GM19397 (cell line): ENCODE measurements around the gene GGT1.
A peak's percentile ranks its signal among the peaks of the same experiment; 100 is the strongest.
"Not testable (repeated sequence)": the region's sequence is repeated elsewhere in the genome, so short reads cannot be mapped to it uniquely, and the experiment has no call there.

Experiments
- ATAC-seq: cut with Tn5 transposase; IDR thresholded peaks from one replicate; pipeline ENCODE4 v1.9.1; 2021; ENCODE audit warnings: mild to moderate bottlenecking, moderate library complexity; ENCODE audit not compliant: unreplicated experiment

Gene GGT1

DNA sequence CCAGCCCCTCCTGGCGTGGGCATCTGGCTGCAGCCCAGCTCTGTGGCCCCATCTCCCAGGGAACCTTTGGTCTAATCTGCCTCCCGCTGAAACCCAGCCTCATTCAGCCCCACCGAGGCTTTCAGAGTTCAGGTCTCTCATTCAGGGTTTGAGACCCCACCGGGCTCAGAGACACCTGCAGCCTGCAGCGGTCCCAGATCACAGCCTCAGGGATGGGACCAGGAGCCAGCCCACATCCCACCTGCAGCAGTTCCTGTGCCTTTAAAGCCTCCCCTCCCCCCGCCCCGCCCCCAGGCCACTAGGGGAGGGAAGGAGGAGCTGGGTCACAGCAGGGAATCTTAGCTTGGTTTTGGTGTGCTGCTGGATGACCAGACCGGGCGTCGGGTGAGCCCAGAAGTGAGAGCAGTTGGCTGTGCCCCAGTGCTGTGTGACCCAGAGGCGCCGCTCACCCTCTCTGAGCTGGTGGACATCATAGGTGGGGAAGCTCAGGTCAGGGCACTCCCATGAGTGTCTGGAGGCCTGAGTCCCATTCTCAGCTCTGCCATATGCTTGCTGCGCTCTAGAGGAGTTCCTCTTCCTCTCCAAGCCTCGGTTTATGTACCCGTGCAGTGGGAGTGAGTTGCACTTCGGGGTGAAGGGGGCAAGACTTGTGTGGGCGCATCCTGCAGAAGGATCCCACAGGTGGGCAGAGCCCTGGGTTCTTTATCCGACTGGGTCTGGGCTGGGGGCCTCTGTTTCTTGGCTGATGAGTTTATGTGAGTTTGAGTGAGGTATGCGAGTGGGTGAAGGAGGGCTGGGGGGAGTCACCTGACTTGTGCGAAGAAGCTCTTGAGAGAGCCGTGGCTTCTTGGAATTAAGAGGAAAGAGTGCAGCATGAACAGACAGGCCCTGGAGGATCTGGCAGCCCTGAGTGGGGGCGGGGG is at the start of gene GGT1:
Gene GGT1 (plus strand): TSS at position 347 of the 923 bp plus-strand sequence. CDS start 7,889 bp downstream, outside the sequence.
- ATAC-seq, result not testable (repeated sequence)

DNA sequence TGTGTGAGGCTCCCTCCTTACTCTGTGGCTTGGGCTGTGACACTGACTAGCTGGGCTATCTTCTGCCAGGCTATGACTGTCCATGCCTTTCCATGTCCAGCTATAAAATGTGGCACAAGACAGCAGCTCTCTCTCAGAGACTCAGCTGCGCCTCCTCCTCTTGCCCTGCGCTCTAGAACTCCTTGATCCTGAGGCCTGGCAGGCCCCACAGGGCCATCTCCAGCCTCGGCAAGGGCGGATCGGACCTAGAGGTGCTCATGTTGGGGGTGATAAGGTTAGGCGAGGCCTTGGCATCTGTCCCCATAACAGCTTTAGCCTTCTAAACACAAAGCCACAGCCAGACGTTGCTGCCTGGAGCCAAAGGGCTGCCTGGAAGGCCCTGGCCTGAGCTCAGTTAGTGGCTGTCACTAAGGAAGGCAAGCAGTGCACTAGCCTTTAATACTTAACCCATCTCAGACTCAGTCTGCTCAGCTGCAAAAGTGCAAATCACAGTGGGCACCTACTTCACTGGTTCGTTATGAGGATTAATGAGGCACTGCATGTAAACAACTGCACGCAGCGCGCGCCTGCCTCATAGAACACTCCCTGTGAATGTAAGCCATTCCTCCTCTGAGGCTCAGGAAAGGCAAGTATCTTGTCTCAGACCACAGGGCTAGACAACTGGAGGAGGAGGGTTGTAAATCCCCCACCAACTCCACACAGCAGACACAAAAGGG is 49.2 kb upstream of the GGT1 start:
- ATAC-seq, result no peak

DNA sequence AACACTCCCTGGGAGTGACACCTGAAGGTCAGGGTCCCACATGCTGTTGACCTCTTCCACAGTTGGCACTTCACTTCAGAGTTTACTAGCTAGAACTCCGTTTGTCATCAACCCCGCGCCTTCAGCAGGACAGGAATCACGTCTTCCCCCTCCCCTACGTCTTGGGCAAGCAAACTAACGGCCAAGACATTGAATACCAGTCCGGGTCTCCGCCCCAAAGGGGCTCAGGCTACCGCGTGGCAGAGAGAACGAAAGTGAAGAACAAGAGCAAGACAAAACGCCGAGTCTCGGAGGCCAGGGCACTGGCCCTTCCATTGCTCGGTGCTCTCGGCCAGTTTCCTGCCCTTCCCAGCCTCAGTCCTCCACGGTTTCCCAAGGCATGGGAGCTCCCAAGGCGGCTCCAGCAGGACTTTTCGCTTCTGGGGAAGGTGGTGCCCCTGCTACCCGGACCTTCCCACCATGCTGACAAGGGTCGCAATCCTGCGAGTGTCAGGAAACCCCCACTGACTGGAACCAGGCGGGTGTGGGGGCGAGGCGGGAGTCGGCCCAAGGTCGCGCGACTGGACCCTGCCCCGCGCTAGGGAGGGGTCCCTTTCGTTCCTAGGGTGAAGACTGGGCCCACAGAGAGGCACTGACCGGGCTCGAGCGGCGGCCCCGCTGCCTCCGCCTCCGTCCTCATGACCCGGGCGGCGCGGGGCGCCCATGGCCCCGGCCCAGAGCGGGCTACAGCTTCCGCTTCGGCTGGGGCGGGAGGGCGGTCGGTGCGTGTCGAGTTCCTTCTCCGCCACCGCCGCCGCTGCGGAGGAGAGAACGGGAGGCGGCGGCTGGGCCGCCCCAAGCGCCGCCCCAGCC is 48.5 kb upstream of the GGT1 start, which contains the start of gene GUCD1:
Gene GUCD1 (minus strand): TSS at position 826 of the 852 bp plus-strand sequence. CDS start 147 bp downstream, at position 679.
- ATAC-seq, result no peak

DNA sequence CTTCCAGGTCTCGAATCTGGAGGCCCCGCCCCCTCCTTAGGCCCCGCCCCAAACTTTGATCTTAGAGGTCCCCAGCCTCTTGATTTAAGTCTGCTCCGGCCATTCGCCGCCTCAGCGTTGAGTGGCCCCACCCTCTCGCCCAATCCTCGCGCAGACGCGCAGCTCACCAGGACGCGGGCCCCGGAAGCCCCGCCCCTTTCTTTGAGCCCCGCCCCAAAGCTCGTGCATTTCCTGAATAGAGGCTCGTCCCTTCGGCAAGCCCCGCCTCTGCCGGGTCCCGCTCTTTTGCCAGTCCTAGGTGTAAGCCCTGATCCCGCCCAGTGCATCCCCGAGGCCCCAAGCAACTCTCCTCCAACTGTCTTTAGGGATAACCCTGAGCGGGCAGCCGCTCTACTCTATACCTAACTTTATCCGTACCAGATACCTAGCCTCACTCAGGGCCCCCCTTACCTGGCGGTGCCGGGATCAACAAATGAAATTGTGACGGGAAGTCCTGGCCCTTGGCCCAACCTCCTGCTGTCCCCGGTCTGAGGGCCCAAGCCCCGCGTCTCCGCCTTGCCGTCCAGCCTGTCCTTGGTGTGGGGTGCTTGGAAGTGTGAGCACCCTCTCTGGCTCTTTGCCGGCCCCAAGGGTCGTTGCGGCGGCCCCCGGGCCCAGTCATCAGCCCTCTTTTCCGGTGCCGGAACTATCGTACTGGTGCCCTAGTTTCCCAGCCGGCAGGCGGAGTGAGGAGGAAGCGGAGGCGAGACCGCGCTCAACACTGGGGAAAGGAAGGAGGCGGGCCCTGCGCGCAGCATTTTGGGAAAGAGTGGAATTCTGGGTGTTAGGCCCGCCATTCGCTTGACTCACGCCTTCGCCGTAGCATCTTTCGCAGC is 47.6 kb upstream of the GGT1 start, which contains the start of gene SNRPD3:
Gene SNRPD3 (plus strand): TSS at position 835 of the 875 bp plus-strand sequence. CDS start 1,676 bp downstream, outside the sequence.
- peak; percentile 69 for ATAC-seq

GRCh38 chr22:24559471-24559870 is 43.5 kb upstream of the GGT1 start:
- ATAC-seq, result no peak

DNA sequence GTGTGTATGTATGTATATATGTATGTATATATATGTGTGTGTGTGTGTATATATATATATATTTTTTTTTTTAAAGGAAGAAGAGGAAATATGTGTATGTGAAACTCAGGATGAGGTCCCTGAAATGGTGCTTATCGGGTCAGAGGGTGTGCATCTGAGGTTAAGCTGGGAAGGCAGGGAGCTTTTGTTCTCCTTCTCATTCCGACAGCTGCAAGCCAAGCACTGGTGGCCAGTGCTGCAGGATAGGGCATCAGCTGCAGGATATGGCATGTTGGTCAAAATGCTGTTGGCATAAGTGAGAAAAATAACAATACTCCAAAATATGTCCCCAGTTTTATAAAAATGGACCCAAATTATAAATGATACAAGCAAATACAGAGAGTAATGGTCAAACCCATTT is 39.7 kb upstream of the GGT1 start:
- no peak for ATAC-seq

GRCh38 chr22:24564376-24565058 is 38.5 kb upstream of the GGT1 start:
- ATAC-seq, result no peak

DNA sequence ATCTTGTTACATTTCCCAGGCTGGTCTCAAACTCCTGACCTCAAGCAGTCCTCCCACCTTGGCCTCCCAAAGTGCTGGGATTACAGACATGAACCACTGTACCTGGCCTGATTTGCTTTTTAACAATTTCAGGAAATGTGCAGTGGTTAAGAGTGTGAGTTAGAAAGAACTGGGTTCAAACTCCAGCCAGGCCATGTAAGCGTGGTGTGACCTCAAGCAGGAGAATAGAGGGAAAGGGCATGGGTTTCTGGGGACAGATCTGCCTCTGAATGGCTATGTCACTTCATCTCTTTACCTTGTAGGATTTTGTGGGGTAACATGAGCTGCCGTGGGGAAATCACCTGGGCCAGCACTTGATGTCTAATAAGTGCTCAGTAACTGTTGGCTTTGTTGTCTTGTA is 37.9 kb upstream of the GGT1 start:
- ATAC-seq, result no peak

DNA sequence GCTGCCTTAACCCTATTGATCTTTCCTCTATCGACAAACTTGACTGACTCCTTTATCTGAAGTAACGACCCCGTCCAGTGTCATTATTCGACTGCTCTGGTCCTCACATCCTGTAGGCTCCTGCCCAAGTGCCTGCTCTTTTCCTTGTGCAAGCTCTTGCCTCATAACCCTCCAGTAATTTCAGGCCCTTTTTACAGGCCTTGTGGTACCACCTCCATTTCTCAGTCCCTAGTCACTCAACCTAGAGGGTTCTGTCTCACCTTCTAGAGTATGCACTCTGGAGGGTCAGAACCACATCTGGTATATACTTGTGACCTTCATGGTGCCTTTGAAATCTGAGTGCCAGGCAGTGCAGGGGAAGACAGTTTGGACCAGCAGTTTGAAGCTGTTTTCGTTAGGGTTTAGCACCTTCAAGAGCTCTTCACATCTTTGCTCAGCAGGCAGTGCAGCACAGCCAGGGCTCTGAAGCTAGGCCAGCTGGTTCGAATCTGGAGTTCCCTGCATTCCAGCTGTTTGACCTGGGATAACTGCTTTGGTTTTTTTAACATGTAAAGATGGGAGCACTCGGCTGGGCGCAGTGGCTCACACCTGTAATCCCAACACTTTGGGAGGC is 36.0 kb upstream of the GGT1 start:
- ATAC-seq, result no peak

GRCh38 chr22:24567668-24568067 is 35.3 kb upstream of the GGT1 start:
- no peak for ATAC-seq

DNA sequence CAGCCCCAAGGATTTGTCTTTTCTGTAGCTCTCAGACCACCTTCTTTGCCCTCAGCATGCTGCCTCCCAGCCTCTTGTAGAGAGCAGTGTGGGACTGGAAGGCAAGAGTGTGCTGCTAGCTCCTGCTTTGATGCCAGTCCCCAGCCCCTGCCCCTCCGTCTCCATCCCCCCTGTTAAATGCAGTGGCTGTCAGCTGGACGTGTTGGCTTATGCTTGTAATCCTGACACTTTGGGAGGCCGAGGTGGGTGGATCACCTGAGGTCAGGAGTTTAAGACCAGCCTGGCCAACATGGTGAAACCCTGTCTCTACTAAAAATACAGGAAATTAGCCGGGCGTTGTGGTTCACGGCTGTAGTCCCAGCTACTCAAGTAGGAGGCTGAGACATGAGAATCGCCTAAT is 31.7 kb upstream of the GGT1 start:
- ATAC-seq, result no peak

- no peak for ATAC-seq
Measured at GRCh38 chr22:24576778-24577177, 26.2 kb upstream of the GGT1 start.

DNA sequence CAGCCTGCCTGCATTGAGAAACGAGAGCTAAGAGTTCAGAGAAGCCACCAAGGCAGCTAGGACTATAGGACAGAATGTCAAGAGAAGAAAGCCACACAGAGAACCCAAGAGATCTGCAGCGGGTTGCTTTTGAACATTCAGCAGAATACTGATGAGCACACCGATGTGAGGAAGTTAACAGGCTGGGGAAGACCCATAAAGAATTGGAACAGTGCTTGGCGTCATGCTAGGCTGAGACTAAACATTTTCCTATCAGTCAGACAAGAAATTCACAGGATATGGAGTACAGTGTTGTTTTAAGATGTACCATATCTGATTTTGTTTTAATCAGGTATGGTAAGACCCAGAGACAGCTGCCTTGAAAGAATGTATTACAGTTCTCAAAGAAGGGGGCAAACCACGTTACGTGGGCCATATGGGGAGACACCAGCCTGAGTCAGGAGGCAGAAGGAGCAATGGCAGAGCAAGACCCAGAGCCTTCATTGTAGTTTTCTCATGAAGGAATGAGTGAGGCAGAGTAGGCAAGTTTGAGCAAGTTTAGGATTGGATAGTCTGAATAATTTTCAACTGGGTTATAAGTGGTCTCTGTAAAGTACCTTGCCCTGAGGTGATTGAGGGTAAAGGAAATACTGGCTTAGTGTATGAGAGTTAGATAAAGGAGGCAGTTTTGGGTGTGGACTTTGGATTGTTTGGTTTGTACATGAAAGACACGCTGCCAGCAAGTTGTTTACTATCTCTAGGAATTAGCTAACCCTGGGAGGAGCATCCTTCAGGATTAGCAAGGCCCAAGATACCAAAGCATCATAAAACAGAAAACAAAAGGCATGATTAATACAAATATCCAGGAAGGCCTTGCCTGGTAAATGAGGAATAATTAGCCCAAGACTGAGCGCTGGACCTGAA is 24.4 kb upstream of the GGT1 start:
- ATAC-seq, result no peak

DNA sequence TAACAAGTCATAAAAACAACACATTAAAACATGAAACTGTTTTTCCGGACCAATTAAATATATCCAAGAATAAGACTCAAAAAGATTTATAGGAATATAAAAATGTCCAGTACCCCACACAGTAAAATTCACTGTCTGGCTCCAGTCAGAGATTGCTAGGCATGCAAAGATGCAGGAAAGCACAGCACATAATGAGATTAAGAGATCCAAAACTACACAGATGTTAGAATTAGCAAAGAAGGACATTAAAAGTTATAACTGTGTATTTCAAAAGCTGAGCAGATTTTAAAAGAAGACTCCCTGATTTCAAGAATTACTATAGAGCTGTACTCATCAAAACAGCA is 23.8 kb upstream of the GGT1 start:
- no peak for ATAC-seq

DNA sequence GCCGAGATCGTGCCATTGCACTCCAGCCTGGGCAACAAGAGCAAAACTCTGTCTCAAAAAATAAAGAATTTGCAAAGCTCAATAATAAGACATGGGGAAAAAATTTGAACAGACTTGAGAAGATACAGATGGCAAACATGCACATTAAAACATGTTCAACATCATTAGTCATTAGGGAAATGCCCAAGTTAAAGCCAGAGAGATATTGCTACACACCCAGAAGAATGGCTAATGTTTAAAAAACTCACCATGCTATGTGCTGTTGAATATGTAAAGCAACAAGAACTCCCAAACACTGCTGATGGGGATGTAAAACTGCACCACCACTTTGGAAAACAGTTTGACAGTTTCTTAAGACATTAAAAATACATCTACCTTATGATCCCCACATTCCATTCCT is 22.7 kb upstream of the GGT1 start:
- no peak for ATAC-seq

- ATAC-seq, result no peak
Measured at GRCh38 chr22:24582056-24582814, 20.8 kb upstream of the GGT1 start.
